HL-60 (cell line): ENCODE measurements around the gene CERS6.
"Not testable (repeated sequence)": the region's sequence is repeated elsewhere in the genome, so short reads cannot be mapped to it uniquely, and the experiment has no call there.

Source experiments
- DNase-seq, 2 experiments: peaks; one replicate each; pipeline ENCODE4 v3.0.0-alpha.2; 2010 to 2020; ENCODE audit warnings: low read depth in 1 of 2, low spot score in 1 of 2
- H3K27ac ChIP-seq: fragments of 250-450 bp; sonication (Bioruptor Pico); replicated peaks from 2 replicates; pipeline ENCODE4 v1.5.1; 2020; ENCODE audit warnings: mild to moderate bottlenecking, moderate library complexity
- H3K27me3 ChIP-seq: fragments of 250-450 bp; sonication (Bioruptor Pico); 2 replicates; pipeline ENCODE4 v1.5.1; 2021; ENCODE audit warnings: mild to moderate bottlenecking, moderate library complexity; ENCODE audit not compliant: insufficient read depth, poor library complexity, severe bottlenecking
- H3K4me3 ChIP-seq: replicated peaks from 2 replicates; pipeline ENCODE4 v1.5.1; 2011; ENCODE audit warnings: mild to moderate bottlenecking, control low read depth, low read length; ENCODE audit not compliant: insufficient read depth
- CTCF ChIP-seq: IDR thresholded peaks from one replicate; pipeline ENCODE4 v1.5.1; 2011; ENCODE audit warnings: low read length, control low read depth, inconsistent platforms; ENCODE audit not compliant: insufficient read depth
- GABPA ChIP-seq: IDR thresholded peaks from 2 replicates; pipeline ENCODE4 v1.6.1; 2012; ENCODE audit warnings: low read depth
- POLR2AphosphoS5 ChIP-seq: IDR thresholded peaks from 2 replicates; pipeline ENCODE4 v1.6.1; 2012; ENCODE audit warnings: low read depth
- REST ChIP-seq: IDR thresholded peaks from 2 replicates; pipeline ENCODE4 v1.6.1; 2012; ENCODE audit warnings: low read depth; ENCODE audit not compliant: insufficient replicate concordance
- SPI1 ChIP-seq: IDR thresholded peaks from 2 replicates; pipeline ENCODE4 v1.6.1; 2012; ENCODE audit warnings: low read depth, mild to moderate bottlenecking, borderline replicate concordance

The CERS6 gene

GRCh38 chr2:168655207-168655606, 199.1 kb downstream of the CERS6 start:
- TF ChIP-seq POLR2AphosphoS5 = no peak
- no peak for TF ChIP-seq SPI1
- TF ChIP-seq REST = no peak
- no peak for TF ChIP-seq CTCF
- no peak for TF ChIP-seq GABPA
- Histone ChIP-seq H3K4me3 (no peak overlapping the region), H3K27ac (no peak overlapping the region), H3K27me3 (no peaks in the 10 kb centered on the region)
- no peak for DNase-seq

- not testable (repeated sequence) for H3K4me3 ChIP-seq, H3K27me3 ChIP-seq, H3K27ac ChIP-seq, DNase-seq
These were observed 201.3 kb downstream of the CERS6 start for GRCh38 chr2:168657378-168657777.

- Histone ChIP-seq H3K27me3 (no peaks in the 10 kb centered on the region), H3K4me3 (no peak overlapping the region), H3K27ac (no peak overlapping the region)
- DNase-seq = no peak
- TF ChIP-seq POLR2AphosphoS5 (no peak), REST (no peak), SPI1 (no peak), GABPA (no peak), CTCF (no peak)
These were observed 202.6 kb downstream of the CERS6 start for GRCh38 chr2:168658706-168659105.

GRCh38 chr2:168660870-168661862, 205.1 kb downstream of the CERS6 start:
- DNase-seq = no peak
- TF ChIP-seq REST (no peak), CTCF (no peak), SPI1 (no peak), GABPA (no peak), POLR2AphosphoS5 (no peak)
- no peak overlapping the region for H3K4me3 ChIP-seq

More at GRCh38 chr2:168660870-168661862, 205.1 kb downstream of the CERS6 start:
- H3K27ac ChIP-seq = no peak overlapping the region
- H3K27me3 ChIP-seq = no peaks in the 10 kb centered on the region
